K562 (cell line): Measurements from ENCODE around the gene LPAR3. TPM values are rescaled to one million over a fixed set of nuclear protein-coding genes. Genes with fewer than 3 reads are reported as not detected.

ENCODE experiments used
- RBM14 ChIP-seq: fragments of 200-400 bp; formaldehyde crosslinking; IDR thresholded peaks from 2 replicates; pipeline ENCODE4 v1.6.1; 2018; ENCODE audit warnings: low read depth, mild to moderate bottlenecking, low read length, moderate library complexity, borderline replicate concordance; ENCODE audit not compliant: insufficient read depth
- SIX5 ChIP-seq, 2 experiments: IDR thresholded peaks; 2 replicates each; pipeline ENCODE4 v1.6.1; 2011; ENCODE audit warnings: low read length in 2 of 2, borderline replicate concordance in 1 of 2, low read depth in 1 of 2, mild to moderate bottlenecking in 1 of 2, moderate library complexity in 1 of 2; ENCODE audit not compliant: insufficient read depth in 1 of 2
- SMARCA4 ChIP-seq: fragments of 450-650 bp; IDR thresholded peaks from 2 replicates; pipeline ENCODE4 v1.6.1; 2016
- SPI1 ChIP-seq: IDR thresholded peaks from 2 replicates; pipeline ENCODE4 v1.6.1; 2011; ENCODE audit warnings: low read depth, low read length, control low read depth, borderline replicate concordance
- SREBF1 ChIP-seq: fragments of 150-350 bp; IDR thresholded peaks from 2 replicates; pipeline ENCODE4 v1.6.1; 2014; ENCODE audit warnings: antibody characterized with exemption, low read depth, low read length, borderline replicate concordance
- ZNF184 ChIP-seq: sonication (generic); formaldehyde crosslinking; IDR thresholded peaks from 2 replicates; pipeline ENCODE4 v1.5.0; 2020; ENCODE audit warnings: missing genetic modification reagents
- polyA plus RNA-seq, 8 experiments: library from polyadenylated mRNA; depleted of rRNA in 4 of 8; stranded (reverse) in 5 of 8; unstranded in 3 of 8; fragments of >200 nt; fragmentation: Nextera tagmentation in 2 of 8; fragmentation: Illumina TruSeq in 1 of 8; extraction: Ambion mirVana in 2 of 8; extraction: Trizol in 1 of 8; gene quantifications; 2 replicates each; pipeline versions ENCODE4 v1.2.1 to v1.2.3, GENCODE V29; 2011 to 2014; ENCODE audit warnings: inconsistent platforms in 1 of 8, missing spikeins in 1 of 8
- total RNA-seq, 7 experiments: library from RNA; depleted of rRNA in 6 of 7; stranded (reverse); fragments of >200 nt in 6 of 7; fragmentation: Illumina TruSeq in 2 of 7; extraction: Trizol in 2 of 7; gene quantifications; 2 replicates each; pipeline versions ENCODE4 v1.2.1 to v1.2.3, GENCODE V29; 2011 to 2021; ENCODE audit warnings: low replicate concordance in 1 of 7
- TF ChIP-seq, protein P1 (sequence below), 2 experiments: fragments of 450-650 bp; formaldehyde crosslinking in 1 of 2; IDR thresholded peaks; 2 replicates each; pipeline versions ENCODE4 v1.4.0 to v1.6.1; 2014 to 2020; ENCODE audit warnings: mild to moderate bottlenecking in 2 of 2, borderline replicate concordance in 1 of 2, low read depth in 1 of 2
- TF ChIP-seq, protein P2 (sequence below): conservative IDR thresholded peaks from 2 replicates; pipeline ENCODE4 v1.6.1; 2011; ENCODE audit warnings: low read depth, mild to moderate bottlenecking, low read length; ENCODE audit not compliant: control insufficient read depth
- TF ChIP-seq, protein P3 (sequence below): sonication (generic); formaldehyde crosslinking; IDR thresholded peaks from 2 replicates; pipeline ENCODE4 v1.8.1; 2023; ENCODE audit warnings: mild to moderate bottlenecking, missing genetic modification reagents, moderate library complexity

LPAR3 gene
- total and polyA plus RNA-seq, 9 of the 15 experiments (the other 6 are each of a cell fraction or from before 2014, with no cell fraction given), result 0.11 TPM; not detected in 8

DNA sequence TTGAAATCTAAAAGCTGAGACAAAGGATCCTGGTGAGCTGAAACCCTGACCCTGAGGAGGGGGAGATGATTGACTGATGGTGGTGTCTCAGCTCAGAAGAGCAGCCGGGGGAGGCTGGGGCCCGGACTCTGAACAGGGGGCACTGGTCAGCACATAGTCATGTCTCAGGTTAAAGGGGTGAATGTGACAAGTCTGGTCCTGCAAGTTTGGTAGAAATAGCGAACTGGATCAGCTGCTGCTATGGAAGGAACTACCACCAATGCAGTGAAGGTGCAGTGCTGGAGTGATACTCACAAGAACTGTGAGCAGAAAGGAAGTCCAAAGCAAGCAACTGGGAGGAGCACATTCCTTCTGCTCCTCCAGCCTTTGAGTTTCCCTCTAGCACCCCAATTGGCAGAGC, 104.0 kb downstream of the LPAR3 start (continued):
- TF ChIP-seq, protein P1, sequence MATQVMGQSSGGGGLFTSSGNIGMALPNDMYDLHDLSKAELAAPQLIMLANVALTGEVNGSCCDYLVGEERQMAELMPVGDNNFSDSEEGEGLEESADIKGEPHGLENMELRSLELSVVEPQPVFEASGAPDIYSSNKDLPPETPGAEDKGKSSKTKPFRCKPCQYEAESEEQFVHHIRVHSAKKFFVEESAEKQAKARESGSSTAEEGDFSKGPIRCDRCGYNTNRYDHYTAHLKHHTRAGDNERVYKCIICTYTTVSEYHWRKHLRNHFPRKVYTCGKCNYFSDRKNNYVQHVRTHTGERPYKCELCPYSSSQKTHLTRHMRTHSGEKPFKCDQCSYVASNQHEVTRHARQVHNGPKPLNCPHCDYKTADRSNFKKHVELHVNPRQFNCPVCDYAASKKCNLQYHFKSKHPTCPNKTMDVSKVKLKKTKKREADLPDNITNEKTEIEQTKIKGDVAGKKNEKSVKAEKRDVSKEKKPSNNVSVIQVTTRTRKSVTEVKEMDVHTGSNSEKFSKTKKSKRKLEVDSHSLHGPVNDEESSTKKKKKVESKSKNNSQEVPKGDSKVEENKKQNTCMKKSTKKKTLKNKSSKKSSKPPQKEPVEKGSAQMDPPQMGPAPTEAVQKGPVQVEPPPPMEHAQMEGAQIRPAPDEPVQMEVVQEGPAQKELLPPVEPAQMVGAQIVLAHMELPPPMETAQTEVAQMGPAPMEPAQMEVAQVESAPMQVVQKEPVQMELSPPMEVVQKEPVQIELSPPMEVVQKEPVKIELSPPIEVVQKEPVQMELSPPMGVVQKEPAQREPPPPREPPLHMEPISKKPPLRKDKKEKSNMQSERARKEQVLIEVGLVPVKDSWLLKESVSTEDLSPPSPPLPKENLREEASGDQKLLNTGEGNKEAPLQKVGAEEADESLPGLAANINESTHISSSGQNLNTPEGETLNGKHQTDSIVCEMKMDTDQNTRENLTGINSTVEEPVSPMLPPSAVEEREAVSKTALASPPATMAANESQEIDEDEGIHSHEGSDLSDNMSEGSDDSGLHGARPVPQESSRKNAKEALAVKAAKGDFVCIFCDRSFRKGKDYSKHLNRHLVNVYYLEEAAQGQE (IDR thresholded peaks at IDR 0.05; ENCODE audit: borderline replicate concordance), result no peak
- TF ChIP-seq, protein P1 (CRISPR knock-in tag; IDR thresholded peaks at IDR 0.05; ENCODE audit: low read depth), result no peak
- TF ChIP-seq, protein P2, sequence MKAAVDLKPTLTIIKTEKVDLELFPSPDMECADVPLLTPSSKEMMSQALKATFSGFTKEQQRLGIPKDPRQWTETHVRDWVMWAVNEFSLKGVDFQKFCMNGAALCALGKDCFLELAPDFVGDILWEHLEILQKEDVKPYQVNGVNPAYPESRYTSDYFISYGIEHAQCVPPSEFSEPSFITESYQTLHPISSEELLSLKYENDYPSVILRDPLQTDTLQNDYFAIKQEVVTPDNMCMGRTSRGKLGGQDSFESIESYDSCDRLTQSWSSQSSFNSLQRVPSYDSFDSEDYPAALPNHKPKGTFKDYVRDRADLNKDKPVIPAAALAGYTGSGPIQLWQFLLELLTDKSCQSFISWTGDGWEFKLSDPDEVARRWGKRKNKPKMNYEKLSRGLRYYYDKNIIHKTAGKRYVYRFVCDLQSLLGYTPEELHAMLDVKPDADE, result no peak
- TF ChIP-seq, protein P3, sequence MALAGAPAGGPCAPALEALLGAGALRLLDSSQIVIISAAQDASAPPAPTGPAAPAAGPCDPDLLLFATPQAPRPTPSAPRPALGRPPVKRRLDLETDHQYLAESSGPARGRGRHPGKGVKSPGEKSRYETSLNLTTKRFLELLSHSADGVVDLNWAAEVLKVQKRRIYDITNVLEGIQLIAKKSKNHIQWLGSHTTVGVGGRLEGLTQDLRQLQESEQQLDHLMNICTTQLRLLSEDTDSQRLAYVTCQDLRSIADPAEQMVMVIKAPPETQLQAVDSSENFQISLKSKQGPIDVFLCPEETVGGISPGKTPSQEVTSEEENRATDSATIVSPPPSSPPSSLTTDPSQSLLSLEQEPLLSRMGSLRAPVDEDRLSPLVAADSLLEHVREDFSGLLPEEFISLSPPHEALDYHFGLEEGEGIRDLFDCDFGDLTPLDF, result no peak
- TF ChIP-seq SPI1 (no peak), ZNF184 (no peak), SIX5 (IDR thresholded peaks at IDR 0.05; ENCODE audit: borderline replicate concordance in 1 of 2, insufficient read depth in 1 of 2, low read depth in 1 of 2, low read length in 2 of 2) (no peak), SREBF1 (no peak), RBM14 (no peak), SMARCA4 (no peak)
- TF ChIP-seq, all 486 proteins: peak for 0
